Erythroblast (primary cell): Measurements from ENCODE around the gene LYPD5.

Experiments
- GATA1 ChIP-seq: IDR thresholded peaks from 2 replicates; pipeline ENCODE4 v1.6.1; 2011; ENCODE audit warnings: low read depth, mild to moderate bottlenecking, control low read depth, low read length, moderate library complexity
- POLR2A ChIP-seq: IDR thresholded peaks from 2 replicates; pipeline ENCODE4 v1.6.1; 2011; ENCODE audit warnings: mild to moderate bottlenecking, low read length

DNA sequence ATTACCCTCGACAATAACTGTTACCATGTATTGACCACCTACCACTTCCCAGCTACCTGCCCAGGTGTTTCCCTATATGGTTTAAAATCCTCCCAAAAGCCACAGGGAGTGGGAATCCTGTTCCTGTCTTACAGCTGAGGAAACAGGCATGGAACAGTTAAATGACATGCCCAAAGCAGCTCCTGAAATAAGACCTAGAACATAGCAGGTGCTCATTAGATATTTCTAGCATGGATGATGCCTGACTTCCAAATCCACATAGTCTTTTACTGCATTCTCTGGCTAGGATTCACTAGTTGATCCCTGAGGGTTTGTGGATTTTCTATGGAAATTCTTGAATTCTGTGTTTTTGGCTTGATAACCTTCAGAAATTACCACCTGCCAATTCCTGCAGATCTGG, 34.4 kb downstream of the LYPD5 start:
- TF ChIP-seq POLR2A, result no peak
- TF ChIP-seq GATA1, result no peak
